Glomerular endothelial cell (primary cell): Measurements from ENCODE around the gene PRKCD. TPM values are rescaled to one million over a fixed set of nuclear protein-coding genes. Genes with fewer than 3 reads are reported as not detected.

Experiments used
- DNase-seq: peaks from one replicate; pipeline ENCODE4 v3.0.0-alpha.2; 2011; ENCODE audit warnings: low read depth, low spot score; ENCODE audit errors: extremely low read depth
- total RNA-seq: library from RNA; depleted of rRNA; stranded (reverse); fragments of >200 nt; gene quantifications from 2 replicates; pipeline ENCODE4 v1.2.3, GENCODE V29; 2015

PRKCD gene
- total RNA-seq, 1 donor from 2014 or later, result 12.1 TPM

DNA sequence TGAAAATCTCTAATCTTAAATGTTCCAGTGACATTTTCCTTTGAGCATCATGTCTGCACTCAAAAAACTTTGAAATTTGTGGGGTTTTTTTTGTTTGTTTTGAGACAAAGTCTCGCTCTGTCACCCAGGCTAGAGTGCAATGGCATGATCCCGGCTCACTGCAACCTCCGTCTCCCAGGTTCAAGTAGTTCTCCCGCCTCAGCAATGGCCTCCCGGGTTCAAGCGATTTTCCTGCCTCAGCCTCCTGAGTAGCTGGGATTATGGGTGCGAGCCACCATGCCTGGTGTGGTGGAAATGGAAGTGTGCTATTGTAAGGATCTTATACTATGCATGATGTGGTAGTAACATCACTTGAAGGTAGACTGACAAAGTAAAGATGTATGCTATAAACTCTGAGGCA, 52.3 kb downstream of the PRKCD start:
- no peak for DNase-seq

- DNase-seq, result no peak
Observed at GRCh38 chr3:53215816-53216215, 54.8 kb downstream of the PRKCD start.

- DNase-seq, result no peak
Observed at GRCh38 chr3:53216723-53217122, 55.7 kb downstream of the PRKCD start.

GRCh38 chr3:53217175-53217574, 56.2 kb downstream of the PRKCD start:
- no peak for DNase-seq

DNA sequence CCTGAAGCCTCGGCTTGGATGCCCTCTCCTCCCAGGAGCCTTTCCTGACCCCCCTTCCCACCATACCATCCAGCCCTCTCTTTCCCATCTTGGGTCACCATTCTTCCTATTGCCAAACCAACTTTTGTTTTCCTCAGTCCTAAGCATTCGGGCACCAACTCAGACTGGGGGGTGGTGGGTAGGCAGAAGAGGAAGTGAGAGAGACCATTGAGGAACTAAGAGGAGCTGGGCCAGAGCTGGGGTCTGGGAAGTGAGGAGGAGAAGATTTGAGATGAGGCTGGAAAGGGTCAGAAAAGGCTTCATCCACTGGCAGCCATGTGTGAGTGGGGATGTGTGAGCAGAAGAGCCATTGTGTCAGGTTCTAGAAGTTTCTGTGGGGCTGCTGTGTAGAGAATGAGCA, 57.1 kb downstream of the PRKCD start:
- DNase-seq, result no peak

- no peak for DNase-seq
Observed at GRCh38 chr3:53219895-53220483, 59.0 kb downstream of the PRKCD start.

GRCh38 chr3:53221345-53221744, 60.3 kb downstream of the PRKCD start:
- no peak for DNase-seq

GRCh38 chr3:53221827-53222182, 60.8 kb downstream of the PRKCD start:
- no peak for DNase-seq

GRCh38 chr3:53222183-53222901, 61.3 kb downstream of the PRKCD start:
- no peak for DNase-seq

DNA sequence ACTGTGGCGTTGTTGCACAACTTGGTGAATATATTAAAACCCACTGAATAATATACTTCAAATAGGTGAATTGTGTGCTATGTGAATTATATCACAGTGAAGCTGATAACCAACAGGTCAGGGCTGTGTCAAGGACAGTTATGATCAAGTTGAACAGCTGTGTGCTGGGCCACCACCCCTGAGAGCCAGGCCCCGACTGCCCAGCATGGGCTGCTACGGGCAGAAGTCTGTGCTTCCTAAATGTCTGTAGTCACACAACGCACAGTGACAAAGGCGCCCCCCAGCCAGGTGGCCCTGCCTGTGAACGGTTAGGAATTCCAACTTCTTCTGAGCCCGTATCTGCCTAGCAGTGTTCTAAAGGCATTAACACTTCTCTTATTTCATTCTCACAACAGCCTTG, 62.0 kb downstream of the PRKCD start:
- DNase-seq, result no peak

GRCh38 chr3:53223541-53223966, 62.5 kb downstream of the PRKCD start:
- DNase-seq, result no peak

GRCh38 chr3:53224026-53224425, 63.0 kb downstream of the PRKCD start:
- DNase-seq, result no peak

DNA sequence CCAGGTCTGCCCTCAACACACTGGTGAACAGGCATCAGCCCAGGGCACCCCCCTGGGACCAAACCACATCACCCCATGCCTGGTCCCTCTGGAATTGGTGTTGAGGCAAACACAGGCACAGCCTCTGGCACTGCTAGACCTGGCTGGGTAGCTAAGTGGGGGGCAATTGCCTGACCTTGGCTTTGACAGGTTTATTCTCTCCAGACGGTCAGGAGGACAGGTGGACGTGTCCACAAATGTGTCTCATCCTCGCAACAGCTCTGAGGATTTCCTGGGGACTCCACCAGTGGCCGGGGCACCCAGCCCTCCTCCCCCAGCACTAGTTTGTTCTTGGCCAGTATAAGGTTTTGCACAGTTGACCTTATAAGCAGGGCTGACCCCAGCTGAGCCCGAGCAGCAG, 63.5 kb downstream of the PRKCD start:
- DNase-seq, result no peak

GRCh38 chr3:53225181-53225580, 64.2 kb downstream of the PRKCD start:
- no peak for DNase-seq

GRCh38 chr3:53225651-53226050, 64.6 kb downstream of the PRKCD start:
- DNase-seq, result no peak

DNA sequence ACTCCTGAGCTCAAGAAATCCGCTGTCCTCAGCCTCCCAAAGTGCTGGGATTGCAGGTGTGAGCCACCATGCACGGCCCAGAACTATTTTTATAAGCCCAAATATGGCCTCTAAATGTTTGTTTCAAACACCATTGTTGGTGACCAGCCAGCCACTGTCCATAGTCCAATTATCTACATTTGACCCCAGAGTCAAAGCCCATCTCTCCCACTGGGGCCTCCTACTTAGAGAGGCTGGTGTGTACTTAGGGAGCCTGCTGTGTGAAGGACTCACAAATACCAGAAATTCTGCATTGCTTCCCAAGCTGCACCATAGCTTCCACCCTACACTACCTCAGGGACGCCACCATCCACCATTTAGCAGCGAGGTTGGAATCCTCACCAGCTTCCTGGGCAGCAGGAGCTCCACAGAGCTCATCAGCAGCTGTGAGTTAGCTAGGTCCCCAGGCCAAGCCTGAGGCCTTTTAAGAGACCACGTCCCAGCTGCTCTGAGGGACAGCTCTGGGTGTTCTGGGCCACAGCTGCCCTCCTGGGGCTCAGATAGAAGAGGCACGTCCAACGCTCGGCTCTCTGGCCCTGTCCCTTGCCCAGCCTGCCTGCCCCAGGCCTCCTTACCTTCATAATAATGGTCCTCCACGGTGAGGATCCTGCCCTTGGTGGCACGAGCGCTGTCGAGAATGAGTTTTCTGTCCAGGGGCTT, 65.3 kb downstream of the PRKCD start:
- DNase-seq, result no peak

DNA sequence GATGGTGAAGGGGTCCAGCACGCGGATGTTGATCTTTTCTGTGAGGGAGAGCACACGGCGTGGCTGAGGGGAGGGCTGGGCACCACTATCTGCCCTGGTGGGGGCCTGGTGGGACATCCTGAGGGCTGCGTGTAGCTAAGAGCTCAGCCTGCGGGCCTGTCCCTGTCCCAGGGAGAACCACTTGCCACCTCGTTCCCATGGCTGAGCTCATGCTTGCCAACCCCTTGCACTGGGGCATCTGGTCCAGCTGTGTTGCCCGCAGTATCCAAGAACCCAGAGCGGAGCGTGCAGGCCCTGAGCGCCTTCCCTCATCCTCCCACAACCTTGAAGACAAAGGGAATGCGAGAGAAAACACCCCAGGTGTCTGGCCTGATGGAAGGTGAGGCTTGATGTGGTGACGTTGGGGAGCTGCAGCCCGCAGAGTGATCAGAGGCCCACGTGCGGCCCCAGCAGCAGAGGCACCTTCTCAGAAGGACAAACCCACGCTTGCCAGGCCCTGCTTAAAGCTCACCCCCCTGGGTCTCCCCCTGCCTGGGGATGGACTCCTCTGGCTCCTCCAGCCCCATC, 65.9 kb downstream of the PRKCD start:
- no peak for DNase-seq

DNA sequence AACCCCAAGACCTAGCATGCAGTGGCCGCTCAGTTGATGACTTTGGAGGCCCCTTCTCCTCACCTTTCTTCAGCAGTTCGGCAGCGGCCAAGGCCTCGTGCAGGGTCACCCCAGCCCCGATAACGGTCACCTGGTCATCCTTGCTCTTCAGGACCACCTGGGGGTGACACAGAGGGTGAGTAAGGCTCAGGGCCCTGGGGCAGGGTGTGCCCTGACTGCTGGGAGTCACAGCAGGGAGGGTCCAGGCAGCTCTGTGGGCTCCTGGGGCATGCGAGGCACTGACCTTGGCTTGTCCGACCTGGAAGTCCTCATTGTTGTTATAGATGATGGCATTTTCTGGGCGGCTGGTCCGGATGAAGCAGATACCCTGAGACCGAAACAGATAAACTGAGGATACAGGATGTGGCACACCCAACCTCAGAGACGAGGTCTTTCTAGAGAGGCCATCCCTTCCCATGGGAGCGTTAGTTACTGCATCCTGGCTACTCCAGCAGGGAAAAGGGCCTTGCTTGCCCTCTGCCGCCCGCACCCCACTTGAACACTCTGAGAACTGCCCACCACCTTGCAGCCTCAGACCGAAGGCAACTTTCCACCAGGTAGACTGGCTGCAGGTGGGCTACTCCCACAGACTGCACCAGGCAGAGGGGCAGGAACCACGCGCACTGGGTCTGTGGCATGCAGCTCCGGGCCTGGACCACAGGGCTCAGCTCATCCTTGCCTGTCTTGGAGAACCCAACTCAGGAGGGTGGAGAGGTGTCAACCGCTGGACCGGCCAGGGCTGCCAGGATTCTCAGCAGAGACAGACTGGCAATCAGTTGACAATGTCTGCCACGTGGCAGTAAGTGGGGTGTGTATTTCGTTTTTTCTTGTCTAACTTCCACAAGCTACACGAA, 67.2 kb downstream of the PRKCD start:
- no peak for DNase-seq

DNA sequence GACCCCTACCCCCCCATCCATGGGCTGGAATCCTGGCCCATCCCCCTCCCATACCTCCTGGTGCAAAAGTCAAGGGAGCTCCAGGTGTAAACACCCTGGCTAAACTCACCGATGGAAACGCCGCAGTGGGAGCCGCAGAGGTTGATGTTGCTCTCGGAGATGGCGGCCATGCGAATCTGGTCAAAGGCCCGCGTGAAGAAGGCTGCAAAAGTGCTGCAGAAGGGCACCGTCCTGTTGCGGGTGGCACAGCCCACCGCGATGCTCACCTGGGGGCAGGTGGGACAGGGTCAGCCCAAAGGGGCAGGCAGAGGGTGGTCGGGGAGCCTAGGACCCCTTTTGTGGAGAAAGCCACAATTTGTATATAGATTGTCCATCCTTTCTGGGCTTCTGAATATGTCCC, 68.2 kb downstream of the PRKCD start:
- no peak for DNase-seq

DNA sequence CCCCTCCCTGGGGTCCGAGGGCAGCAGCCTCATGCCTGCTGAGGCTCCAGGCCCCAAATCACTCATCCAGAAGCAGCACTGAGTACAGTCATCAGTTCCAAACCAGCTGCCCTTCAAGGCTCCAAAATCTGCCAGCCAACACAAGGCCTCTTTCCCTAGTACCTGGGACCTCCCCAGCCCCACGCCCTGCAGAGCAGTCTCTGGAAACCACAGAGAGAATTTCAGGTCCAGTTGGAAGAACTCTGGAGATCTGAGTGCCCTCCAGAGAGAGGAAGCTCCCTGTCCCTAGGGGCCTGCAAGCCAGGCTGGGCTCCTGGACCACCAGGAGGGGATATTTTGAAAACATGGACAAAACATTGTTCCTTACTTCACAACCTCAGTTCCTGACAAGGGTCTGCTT, 68.6 kb downstream of the PRKCD start:
- DNase-seq, result no peak
